ENCODE results near the gene TFAP2D. TPM values are rescaled to one million over a fixed set of nuclear protein-coding genes. Genes with fewer than 3 reads are reported as not detected.

TFAP2D gene
- total RNA-seq, 1 experiment from 2014 or later, result not detected

GRCh38 chr6:50714487-50715379 is 1.4 kb downstream of the TFAP2D start:
- DNase-seq, result no peak
- H3K4me3 ChIP-seq, result no peak overlapping the region
- H3K9me3 ChIP-seq, result no peaks in the 10 kb centered on the region
- no peaks in the 10 kb centered on the region for H3K36me3 ChIP-seq
- peaks cover 9% of the 10 kb centered on the region for H3K27me3 ChIP-seq

- DNase-seq, result peak; percentile 17
- H3K27me3 ChIP-seq, result peaks cover 9% of the 10 kb centered on the region
- H3K9me3 ChIP-seq, result no peaks in the 10 kb centered on the region
- H3K4me3 ChIP-seq, result peak overlapping the region; percentile 5; the same call in 1 of the 2 replicates
- H3K36me3 ChIP-seq, result no peaks in the 10 kb centered on the region
Measured at GRCh38 chr6:50716899-50717509, 3.7 kb downstream of the TFAP2D start.

GRCh38 chr6:50717734-50718457 is 4.6 kb downstream of the TFAP2D start:
- H3K4me3 ChIP-seq, result no peak overlapping the region; the same call in 1 of the 2 replicates
- no peaks in the 10 kb centered on the region for H3K36me3 ChIP-seq
- H3K9me3 ChIP-seq, result no peaks in the 10 kb centered on the region
- H3K27me3 ChIP-seq, result peaks cover 9% of the 10 kb centered on the region
- no peak for DNase-seq

GRCh38 chr6:50718566-50718965 is 5.2 kb downstream of the TFAP2D start:
- Histone ChIP-seq H3K4me3 (no peak overlapping the region), H3K27me3 (peaks cover 9% of the 10 kb centered on the region), H3K9me3 (no peaks in the 10 kb centered on the region), H3K36me3 (no peaks in the 10 kb centered on the region)
- no peak for DNase-seq

GRCh38 chr6:50720623-50721022 is 7.3 kb downstream of the TFAP2D start:
- no peak overlapping the region for H3K4me3 ChIP-seq
- H3K27me3 ChIP-seq, result no peaks in the 10 kb centered on the region
- DNase-seq, result peak; percentile 31
- no peaks in the 10 kb centered on the region for H3K9me3 ChIP-seq
- no peaks in the 10 kb centered on the region for H3K36me3 ChIP-seq

GRCh38 chr6:50721978-50722377 is 8.7 kb downstream of the TFAP2D start:
- no peak overlapping the region for H3K4me3 ChIP-seq
- no peak for DNase-seq
- H3K36me3 ChIP-seq, result no peaks in the 10 kb centered on the region
- no peaks in the 10 kb centered on the region for H3K27me3 ChIP-seq
- H3K9me3 ChIP-seq, result no peaks in the 10 kb centered on the region

- no peaks in the 10 kb centered on the region for H3K9me3 ChIP-seq
- no peaks in the 10 kb centered on the region for H3K36me3 ChIP-seq
- H3K4me3 ChIP-seq, result no peak overlapping the region
- H3K27me3 ChIP-seq, result no peaks in the 10 kb centered on the region
- DNase-seq, result no peak
Measured at GRCh38 chr6:50722829-50723554, 9.7 kb downstream of the TFAP2D start.

GRCh38 chr6:50724381-50725124 is 11.2 kb downstream of the TFAP2D start:
- H3K4me3 ChIP-seq, result no peak overlapping the region
- no peaks in the 10 kb centered on the region for H3K27me3 ChIP-seq
- no peak for DNase-seq
- H3K9me3 ChIP-seq, result no peaks in the 10 kb centered on the region
- no peaks in the 10 kb centered on the region for H3K36me3 ChIP-seq

GRCh38 chr6:50734488-50734887 is 21.2 kb downstream of the TFAP2D start:
- Histone ChIP-seq H3K4me3 (no peak overlapping the region), H3K27me3 (no peaks in the 10 kb centered on the region), H3K36me3 (no peaks in the 10 kb centered on the region), H3K9me3 (no peaks in the 10 kb centered on the region)
- DNase-seq, result no peak

- H3K9me3 ChIP-seq, result no peaks in the 10 kb centered on the region
- no peak overlapping the region for H3K4me3 ChIP-seq
- H3K36me3 ChIP-seq, result no peaks in the 10 kb centered on the region
- H3K27me3 ChIP-seq, result no peaks in the 10 kb centered on the region
- DNase-seq, result no peak
Measured at GRCh38 chr6:50742161-50742560, 28.8 kb downstream of the TFAP2D start.

GRCh38 chr6:50744976-50745375 is 31.6 kb downstream of the TFAP2D start:
- no peaks in the 10 kb centered on the region for H3K27me3 ChIP-seq
- no peaks in the 10 kb centered on the region for H3K9me3 ChIP-seq
- H3K36me3 ChIP-seq, result no peaks in the 10 kb centered on the region
- DNase-seq, result no peak
- H3K4me3 ChIP-seq, result no peak overlapping the region

- Histone ChIP-seq H3K4me3 (no peak overlapping the region), H3K9me3 (no peaks in the 10 kb centered on the region), H3K27me3 (no peaks in the 10 kb centered on the region), H3K36me3 (no peaks in the 10 kb centered on the region)
- DNase-seq, result no peak
Measured at GRCh38 chr6:50762798-50763197, 49.5 kb downstream of the TFAP2D start.

- H3K36me3 ChIP-seq, result no peaks in the 10 kb centered on the region
- H3K9me3 ChIP-seq, result no peaks in the 10 kb centered on the region
- no peaks in the 10 kb centered on the region for H3K27me3 ChIP-seq
- H3K4me3 ChIP-seq, result no peak overlapping the region
- no peak for DNase-seq
Measured at GRCh38 chr6:50778696-50779095, 65.4 kb downstream of the TFAP2D start.

- no peak for DNase-seq
Measured at GRCh38 chr6:50780382-50780781, 67.1 kb downstream of the TFAP2D start.

GRCh38 chr6:50785921-50786320 is 72.6 kb downstream of the TFAP2D start:
- H3K27me3 ChIP-seq, result no peaks in the 10 kb centered on the region
- no peak overlapping the region for H3K4me3 ChIP-seq
- no peaks in the 10 kb centered on the region for H3K36me3 ChIP-seq
- no peaks in the 10 kb centered on the region for H3K9me3 ChIP-seq
- no peak for DNase-seq

More at GRCh38 chr6:50780382-50780781, 67.1 kb downstream of the TFAP2D start:
- H3K27me3 ChIP-seq, result no peaks in the 10 kb centered on the region
- no peak overlapping the region for H3K4me3 ChIP-seq
- no peaks in the 10 kb centered on the region for H3K36me3 ChIP-seq
- no peaks in the 10 kb centered on the region for H3K9me3 ChIP-seq

- no peaks in the 10 kb centered on the region for H3K27me3 ChIP-seq
- no peak for DNase-seq
- H3K4me3 ChIP-seq, result no peak overlapping the region
- no peaks in the 10 kb centered on the region for H3K36me3 ChIP-seq
- no peaks in the 10 kb centered on the region for H3K9me3 ChIP-seq
Measured at GRCh38 chr6:50791900-50792508, 78.7 kb downstream of the TFAP2D start.

All from MG63 (cell line).